ENCODE measurements around the gene SAFB2. TPM values are rescaled to one million over a fixed set of nuclear protein-coding genes. Genes with fewer than 3 reads are reported as not detected.

Gene SAFB2
- total and polyA plus RNA-seq, 2 of the 13 experiments (the other 11 are each of a cell fraction or from before 2014, with no cell fraction given), result 11.2 to 31.5 TPM

GRCh38 chr19:5661483-5661882 is 38.9 kb upstream of the SAFB2 start (continued):
- TF ChIP-seq, protein P1, sequence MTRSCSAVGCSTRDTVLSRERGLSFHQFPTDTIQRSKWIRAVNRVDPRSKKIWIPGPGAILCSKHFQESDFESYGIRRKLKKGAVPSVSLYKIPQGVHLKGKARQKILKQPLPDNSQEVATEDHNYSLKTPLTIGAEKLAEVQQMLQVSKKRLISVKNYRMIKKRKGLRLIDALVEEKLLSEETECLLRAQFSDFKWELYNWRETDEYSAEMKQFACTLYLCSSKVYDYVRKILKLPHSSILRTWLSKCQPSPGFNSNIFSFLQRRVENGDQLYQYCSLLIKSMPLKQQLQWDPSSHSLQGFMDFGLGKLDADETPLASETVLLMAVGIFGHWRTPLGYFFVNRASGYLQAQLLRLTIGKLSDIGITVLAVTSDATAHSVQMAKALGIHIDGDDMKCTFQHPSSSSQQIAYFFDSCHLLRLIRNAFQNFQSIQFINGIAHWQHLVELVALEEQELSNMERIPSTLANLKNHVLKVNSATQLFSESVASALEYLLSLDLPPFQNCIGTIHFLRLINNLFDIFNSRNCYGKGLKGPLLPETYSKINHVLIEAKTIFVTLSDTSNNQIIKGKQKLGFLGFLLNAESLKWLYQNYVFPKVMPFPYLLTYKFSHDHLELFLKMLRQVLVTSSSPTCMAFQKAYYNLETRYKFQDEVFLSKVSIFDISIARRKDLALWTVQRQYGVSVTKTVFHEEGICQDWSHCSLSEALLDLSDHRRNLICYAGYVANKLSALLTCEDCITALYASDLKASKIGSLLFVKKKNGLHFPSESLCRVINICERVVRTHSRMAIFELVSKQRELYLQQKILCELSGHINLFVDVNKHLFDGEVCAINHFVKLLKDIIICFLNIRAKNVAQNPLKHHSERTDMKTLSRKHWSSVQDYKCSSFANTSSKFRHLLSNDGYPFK (CRISPR knock-in tag; IDR thresholded peaks at IDR 0.05; ENCODE audit: borderline replicate concordance), result no peak
- no peak for TF ChIP-seq ZNF3 (CRISPR knock-in tag; IDR thresholded peaks at IDR 0.05)
- no peak for TF ChIP-seq ZBTB1 (CRISPR knock-in tag; IDR thresholded peaks at IDR 0.05; ENCODE audit: borderline replicate concordance)
- peak; percentile 30; the same call in 1 of the 2 replicates for TF ChIP-seq HOXA3 (CRISPR knock-in tag; IDR thresholded peaks at IDR 0.05)
- TF ChIP-seq DNMT1 (CRISPR knock-in tag; IDR thresholded peaks at IDR 0.05), result no peak

DNA sequence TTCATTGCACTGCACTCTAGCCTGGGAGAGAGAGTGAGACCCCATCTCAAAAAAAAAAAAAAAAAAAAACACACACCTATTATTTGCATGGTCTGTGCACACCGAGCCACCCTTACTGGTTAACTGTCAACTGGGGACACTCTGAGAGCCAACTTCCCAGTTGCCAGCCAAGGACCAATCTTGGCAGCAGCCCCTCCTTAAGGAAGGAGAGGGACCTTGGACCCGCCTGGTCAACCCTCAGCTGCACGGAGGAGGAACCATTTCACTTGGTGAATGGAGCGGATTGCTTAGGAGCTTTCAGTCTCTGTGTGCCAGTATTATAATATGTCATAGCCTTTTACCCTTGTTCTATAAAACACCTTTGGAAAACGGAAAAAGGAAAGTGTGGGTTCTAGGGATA is 32.8 kb upstream of the SAFB2 start:
- Histone ChIP-seq H3K4me2 (ENCODE audit: low read depth, low read length) (no peak overlapping the region), H3K27me3 (ENCODE audit: control insufficient read depth in 1 of 2, insufficient read depth in 2 of 2, low read length in 2 of 2) (no peaks in the 10 kb centered on the region), H3K9me3 (ENCODE audit: low read length) (no peaks in the 10 kb centered on the region), H3K36me3 (replicated peaks in 1 of 2; ENCODE audit: control insufficient read depth in 1 of 2, insufficient read depth in 2 of 2, low read length in 2 of 2) (peaks cover 32 to 75% of the 10 kb centered on the region in 2 experiments), H4K20me1 (ENCODE audit: insufficient read depth, low read length) (no peaks in the 10 kb centered on the region), H3K4me1 (ENCODE audit: insufficient read depth, low read length) (no peaks in the 10 kb centered on the region), H3K79me2 (ENCODE audit: insufficient read depth, low read length) (peaks cover 1% of the 10 kb centered on the region), H3K9ac (ENCODE audit: insufficient read depth, low read depth, low read length) (no peak overlapping the region), H2AFZ (ENCODE audit: low read length) (no peak overlapping the region), H3K27ac (ENCODE audit: extremely low read length, insufficient read depth, low read length) (no peak overlapping the region), H3K4me3 (replicated peaks in 1 of 3; ENCODE audit: insufficient read depth in 1 of 3, low read depth in 2 of 3, low read length in 3 of 3) (no peak overlapping the region)
- ChIA-PET POLR2A (interaction anchor here (1.8 kb wide), 1 partner anchor 33 kb away, joined by 5 read pairs; the partner anchor contains the start of genes SAFB and SAFB2), CTCF (ENCODE audit: low intra/inter-chr PET ratio, low total read pairs) (no interaction called here)
- no TSS peak for BruUV-seq (replicated peaks)
- DNase-seq (ENCODE audit: low spot score) (no peak), ATAC-seq (no peak), FAIRE-seq (no peak)
- intact Hi-C loops (cut with micrococcal nuclease; ENCODE audit: unreplicated experiment) (no loop called here), in situ Hi-C loops (cut with HindIII; ENCODE audit: extremely low pct_ligation_motif_present, low pct_unique_long_range_greater_than_20kb) (no loop called here)
- 95% methylated on average over 5 of the region's 5 CpGs for WGBS (ENCODE audit: low lambda C conversion rate)
- TF ChIP-seq SRSF9 (IDR thresholded peaks at IDR 0.05; ENCODE audit: borderline replicate concordance, insufficient read depth, low read depth, low read length, poor library complexity, severe bottlenecking), result no peak
- no peak for TF ChIP-seq ZNF24 (IDR thresholded peaks at IDR 0.05)
- no peak for TF ChIP-seq TFDP2 (CRISPR knock-in tag; IDR thresholded peaks at IDR 0.05)
- no peak for TF ChIP-seq ZNF557 (CRISPR knock-in tag; IDR thresholded peaks at IDR 0.05)
- no peak for TF ChIP-seq SAP130 (CRISPR knock-in tag; IDR thresholded peaks at IDR 0.05; ENCODE audit: low read depth)
- no peak for TF ChIP-seq ZNF839 (CRISPR knock-in tag; IDR thresholded peaks at IDR 0.05; ENCODE audit: borderline replicate concordance)
- TF ChIP-seq, protein P2, sequence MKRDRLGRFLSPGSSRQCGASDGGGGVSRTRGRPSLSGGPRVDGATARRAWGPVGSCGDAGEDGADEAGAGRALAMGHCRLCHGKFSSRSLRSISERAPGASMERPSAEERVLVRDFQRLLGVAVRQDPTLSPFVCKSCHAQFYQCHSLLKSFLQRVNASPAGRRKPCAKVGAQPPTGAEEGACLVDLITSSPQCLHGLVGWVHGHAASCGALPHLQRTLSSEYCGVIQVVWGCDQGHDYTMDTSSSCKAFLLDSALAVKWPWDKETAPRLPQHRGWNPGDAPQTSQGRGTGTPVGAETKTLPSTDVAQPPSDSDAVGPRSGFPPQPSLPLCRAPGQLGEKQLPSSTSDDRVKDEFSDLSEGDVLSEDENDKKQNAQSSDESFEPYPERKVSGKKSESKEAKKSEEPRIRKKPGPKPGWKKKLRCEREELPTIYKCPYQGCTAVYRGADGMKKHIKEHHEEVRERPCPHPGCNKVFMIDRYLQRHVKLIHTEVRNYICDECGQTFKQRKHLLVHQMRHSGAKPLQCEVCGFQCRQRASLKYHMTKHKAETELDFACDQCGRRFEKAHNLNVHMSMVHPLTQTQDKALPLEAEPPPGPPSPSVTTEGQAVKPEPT (CRISPR knock-in tag; IDR thresholded peaks at IDR 0.05; ENCODE audit: low read depth), result no peak
- TF ChIP-seq ZNF451 (CRISPR knock-in tag; IDR thresholded peaks at IDR 0.05), result no peak
